Stimulated activated CD4-positive, alpha-beta T cell treated with anti-CD3 and anti-CD28 coated beads, Interleukin-4, amount 100 ng/mL, for 1 hour (primary cell): ENCODE measurements around the gene PLCL1.
"Not testable (repeated sequence)": the region's sequence is repeated elsewhere in the genome, so short reads cannot be mapped to it uniquely, and the experiment has no call there.

Experiments used
- DNase-seq: peaks from one replicate; pipeline ENCODE4 v3.0.0-alpha.2; 2020

Gene PLCL1

DNA sequence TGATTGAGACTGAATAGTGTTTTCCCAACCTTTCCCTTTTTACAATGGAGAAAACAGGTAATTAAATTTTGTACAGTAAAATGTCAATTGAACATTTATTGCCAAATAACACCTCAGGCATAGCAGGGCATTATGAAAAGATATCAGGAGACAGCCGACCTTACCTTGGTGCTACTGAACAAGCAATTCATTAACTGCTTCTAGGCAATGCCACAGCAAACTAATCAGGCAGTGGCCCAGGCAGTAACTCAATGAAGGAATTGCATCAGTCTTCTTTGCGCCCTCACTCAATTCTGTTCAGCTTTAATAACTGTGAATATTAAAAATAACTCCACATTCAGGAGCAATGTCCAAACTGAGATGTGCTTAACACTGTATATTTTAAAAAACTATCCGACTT lies 6.1 kb downstream of the PLCL1 start:
- no peak for DNase-seq

DNA sequence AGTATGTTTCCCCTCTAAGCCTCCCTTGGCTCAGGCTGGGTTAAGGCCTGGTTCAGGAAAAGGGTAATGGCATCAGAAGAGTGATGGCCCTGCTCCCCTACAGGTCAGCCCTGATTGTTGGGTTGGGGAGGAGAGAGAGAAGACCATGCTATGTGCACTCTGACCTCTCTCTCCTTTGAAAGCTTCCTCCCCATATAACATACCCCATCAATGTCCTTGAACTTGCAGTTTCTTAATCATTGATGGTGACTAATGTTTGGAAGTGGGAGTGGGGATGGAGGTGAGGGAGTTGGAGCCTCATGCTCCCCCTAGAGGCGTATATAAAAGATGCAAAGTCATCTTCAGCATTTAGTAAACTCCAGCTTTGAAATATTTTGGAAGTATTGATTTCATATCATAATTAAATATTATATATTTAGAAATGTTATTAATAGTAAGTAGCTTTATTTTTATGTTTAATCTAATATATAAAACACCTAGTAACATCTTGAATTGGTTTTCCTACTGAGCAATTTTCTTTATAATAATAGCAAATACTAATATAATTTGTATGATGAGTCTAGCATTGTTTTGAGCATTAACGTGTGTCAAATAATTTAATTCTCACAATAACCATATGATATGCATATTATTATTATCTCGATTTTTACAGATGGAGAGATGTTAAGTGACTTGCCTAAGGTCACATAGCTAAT lies 8.8 kb downstream of the PLCL1 start:
- no peak for DNase-seq

DNA sequence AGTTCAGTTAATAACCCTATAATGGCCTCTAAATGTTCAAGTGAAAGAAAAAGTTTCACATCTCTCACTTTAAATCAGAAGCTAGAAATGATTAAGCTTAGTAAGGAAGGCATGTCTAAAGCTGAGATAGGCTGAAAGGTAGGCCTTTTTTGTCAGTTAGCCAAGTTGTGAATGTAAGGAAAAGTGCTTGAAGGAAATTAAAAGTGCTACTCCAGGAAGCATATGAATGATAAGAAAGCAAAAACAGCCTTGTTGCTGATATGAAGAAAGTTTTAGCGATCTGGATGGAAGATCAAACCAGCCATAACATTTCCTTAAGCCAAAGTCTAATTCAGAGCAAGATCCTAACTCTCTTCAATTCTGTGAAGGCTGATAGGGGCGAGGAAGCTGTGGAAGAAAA lies 10.1 kb downstream of the PLCL1 start:
- DNase-seq: no peak

DNA sequence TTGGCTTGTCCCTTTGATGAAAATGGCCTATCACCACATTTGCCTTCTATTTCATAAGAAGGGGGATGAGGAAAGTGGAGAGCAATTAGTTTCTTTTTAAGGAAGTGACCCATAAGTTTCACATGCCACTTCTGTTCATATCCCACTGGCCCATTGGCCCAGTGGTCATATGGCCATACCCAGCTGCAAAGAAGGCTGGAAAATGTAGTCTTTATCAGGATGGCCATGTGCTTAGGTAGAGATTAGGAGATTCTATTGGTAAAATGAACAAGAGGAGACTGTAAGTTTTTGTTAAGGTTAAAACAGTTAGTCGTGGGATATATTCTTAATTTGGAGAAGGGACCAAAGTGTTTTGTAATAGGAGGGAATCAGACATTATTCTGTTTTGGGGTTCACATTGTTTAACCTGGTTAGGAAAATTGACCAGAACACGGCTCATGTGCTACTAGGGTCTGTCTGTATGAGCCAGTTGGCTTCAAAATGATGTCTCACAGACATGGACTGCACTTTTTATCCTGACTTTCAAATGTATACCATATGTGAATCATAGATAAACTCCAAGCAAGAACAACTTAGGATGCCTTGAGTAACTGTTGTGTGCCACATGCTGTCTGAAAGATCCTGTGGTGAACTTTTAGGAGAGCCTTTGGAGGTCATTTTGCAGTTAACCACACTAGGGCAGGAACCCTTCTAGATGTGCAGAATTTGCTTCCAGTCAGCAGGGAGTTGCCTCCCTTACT lies 17.3 kb downstream of the PLCL1 start:
- no peak for DNase-seq

DNA sequence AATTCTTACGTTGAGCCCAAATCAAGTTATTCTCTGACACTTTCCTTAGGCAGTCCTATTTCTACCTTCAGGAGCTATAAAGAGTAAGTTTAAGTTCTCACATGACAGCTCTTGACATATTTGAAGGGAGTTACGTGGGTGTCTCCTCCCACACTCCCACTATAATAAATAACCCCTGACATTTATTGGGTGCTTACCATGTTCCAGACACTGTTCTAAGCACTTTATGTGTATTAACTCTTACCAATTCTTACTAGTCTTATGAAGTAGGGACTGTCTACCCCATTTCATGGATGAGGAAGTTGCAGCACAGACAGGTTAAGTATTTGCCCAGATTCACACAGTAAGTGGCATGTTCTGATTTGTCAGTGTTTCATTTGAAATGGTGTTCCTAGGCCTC lies 17.9 kb downstream of the PLCL1 start:
- no peak for DNase-seq

DNA sequence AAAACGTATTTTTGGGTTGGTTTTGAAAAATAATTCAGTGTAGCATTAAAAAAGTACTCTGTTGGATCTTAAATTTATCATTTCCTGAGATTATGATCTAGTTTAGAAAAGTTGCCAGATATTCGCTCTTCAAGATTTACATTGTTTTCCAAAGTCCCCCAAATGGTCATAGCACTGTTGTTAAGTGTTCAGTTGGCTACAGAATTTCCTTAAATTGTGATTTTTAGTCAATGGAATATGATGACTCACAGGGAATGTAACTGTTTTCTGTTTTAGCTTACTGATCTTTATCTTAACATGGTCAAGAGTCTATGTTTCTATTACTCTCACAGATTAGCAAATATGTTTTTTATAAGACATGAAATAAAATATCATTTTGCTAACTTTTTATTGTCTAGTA lies 23.2 kb downstream of the PLCL1 start:
- no peak for DNase-seq

DNA sequence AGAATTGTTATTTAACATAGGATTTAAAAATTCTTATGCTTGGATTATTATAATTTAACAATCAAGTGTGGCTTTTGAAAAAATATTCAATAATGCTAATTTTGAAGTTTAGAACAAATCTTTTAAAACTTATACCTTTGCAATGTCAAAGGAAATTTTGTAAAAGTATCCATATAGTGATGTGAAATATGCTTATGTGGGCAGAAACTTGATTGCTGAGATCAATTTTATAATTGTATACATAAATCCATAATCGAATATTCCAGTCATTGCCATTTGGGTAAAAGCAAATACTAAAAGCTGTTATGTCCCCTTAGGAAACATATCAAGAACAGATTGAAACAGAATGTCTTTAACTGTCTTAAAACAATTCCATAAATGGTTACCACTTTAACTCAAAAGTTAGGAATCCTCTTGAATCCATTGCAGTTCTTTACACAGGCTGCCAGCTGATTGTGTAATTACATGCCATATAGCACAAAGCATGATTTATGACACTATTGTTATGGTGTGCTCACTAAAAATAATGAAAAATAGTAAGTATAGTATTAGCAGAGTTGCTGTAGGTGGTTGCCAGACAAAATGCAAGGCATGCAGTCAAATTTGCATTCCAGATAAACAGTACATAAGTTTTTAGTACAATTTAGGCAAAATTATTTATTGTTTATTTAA lies 24.2 kb downstream of the PLCL1 start:
- no peak for DNase-seq

DNA sequence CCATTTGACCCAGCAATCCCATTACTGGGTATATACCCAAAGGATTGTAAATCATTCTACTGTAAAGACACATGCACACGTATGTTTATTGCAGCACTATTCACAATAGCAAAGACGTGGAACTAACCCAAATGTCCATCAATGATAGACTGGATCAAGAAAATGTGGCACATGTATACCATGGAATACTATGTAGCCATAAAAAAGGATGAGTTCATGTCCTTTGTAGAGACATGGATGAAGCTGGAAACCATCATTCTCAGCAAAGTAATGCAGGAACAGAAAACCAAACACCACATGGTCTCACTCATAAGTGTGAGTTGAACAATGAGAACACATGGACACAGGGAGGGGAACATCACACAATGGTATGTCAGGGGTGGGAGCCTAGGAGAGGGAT lies 30.4 kb downstream of the PLCL1 start:
- not testable (repeated sequence) for DNase-seq

DNA sequence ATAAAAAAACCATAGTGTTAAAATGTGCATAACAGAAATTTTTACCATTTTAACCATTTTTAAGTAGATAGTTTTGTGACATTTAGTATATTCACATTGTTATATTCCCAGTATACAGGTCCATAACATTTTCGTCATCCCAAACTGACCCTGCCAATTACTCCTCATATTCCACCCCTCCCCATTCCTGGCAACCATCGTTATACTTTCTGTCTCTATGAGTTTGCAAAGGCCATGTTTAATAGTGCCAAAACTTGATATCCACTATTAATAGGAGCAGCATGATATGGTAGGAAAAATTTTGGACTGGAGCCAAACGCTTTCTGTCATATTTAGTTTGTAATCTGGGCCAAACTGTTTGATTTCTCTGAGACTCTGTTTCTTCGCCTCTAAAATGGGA lies 30.9 kb downstream of the PLCL1 start:
- DNase-seq: no peak

DNA sequence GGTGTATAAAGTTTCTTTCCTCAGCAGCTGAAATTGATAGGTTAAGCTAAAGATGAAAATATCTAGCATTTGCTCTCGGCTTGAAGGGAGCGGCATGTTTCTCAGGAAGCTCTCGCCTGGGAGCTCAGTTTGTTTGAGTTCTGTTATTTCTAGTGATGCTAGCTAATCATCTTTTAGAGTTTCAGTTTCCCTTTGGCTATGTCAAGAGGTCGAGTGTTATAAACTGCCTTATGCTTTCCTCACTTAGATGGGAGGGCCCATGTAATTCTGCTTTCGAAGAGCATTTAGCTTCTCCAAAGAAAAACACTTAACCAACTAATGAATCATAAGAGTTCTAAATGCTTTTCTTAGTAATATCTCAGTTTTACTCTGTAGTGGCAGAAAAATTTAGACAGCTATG lies 33.6 kb downstream of the PLCL1 start:
- no peak for DNase-seq

DNA sequence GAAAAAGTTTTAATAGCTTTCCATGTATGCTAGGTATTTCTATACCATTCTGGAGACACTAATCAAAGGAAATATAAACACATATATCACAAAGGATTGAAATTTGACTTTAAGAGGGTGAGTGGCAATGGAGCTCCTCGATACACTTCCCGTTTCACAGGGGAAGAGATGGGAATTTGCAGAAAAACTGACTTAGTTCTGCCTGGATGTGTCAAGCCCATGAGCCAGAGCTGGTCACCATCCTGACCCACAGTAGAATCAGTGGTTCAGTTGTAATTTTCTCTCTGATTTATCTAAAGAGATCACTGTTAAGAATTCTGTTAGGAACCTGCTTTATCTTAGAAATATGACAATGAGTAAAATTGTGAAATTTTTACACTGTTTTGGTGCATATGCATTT lies 34.2 kb downstream of the PLCL1 start:
- no peak for DNase-seq

DNA sequence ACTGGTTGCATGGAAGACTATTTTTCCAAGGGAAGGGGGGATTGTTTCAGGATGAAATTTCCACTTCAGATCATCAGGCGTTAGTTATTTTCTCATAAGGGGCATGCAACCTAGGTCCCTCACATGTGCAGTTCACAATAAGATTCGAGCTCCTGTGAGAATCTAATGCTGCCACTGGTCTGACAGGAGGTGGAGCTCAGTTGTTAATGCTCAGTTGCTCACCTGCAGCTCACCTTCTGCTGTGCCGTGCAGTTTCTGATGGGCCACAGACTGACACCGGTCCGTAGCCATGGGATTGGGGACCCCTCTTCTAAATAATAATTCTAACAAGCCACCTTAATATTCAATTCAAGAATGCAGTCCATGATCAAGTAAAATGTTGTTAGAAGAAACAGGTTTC lies 34.9 kb downstream of the PLCL1 start:
- DNase-seq: no peak

DNA sequence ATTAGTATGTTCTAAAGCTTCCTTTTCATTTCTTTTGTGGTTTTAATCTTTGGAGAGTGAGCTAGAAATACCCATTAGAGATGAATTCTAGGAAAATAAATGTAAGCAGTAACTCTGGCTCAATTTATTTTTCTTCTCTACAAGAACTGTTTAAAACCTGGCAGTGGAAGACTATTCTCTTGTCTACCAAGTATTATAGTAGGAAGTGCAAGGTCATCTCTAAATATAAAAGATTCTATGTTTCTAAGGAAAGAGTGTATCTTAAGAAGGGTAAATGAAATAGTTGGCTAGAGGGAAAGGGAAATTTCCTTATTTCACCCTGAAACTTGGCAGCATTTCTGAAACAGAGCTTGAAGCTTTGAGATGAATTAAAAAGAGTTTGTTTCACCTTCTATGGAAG lies 35.5 kb downstream of the PLCL1 start:
- no peak for DNase-seq

DNA sequence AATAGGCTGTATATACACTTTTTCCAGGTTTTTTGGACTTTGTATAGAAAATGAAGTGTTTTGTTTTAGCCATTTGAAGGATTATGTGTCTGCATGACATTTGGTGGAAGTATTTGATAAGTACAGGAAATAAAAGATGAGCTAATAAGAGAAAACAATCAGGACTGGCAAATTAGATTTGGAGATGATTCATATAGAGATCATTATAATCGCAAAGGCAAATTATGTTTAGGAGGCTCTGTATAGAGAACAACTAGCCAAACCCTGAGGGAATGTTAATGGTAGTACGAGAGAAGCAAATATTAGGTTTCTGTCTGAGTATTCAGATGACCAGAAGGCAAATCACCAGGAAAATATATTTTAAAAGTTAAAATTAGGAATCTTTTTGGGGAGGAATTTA lies 41.7 kb downstream of the PLCL1 start:
- DNase-seq: no peak

DNA sequence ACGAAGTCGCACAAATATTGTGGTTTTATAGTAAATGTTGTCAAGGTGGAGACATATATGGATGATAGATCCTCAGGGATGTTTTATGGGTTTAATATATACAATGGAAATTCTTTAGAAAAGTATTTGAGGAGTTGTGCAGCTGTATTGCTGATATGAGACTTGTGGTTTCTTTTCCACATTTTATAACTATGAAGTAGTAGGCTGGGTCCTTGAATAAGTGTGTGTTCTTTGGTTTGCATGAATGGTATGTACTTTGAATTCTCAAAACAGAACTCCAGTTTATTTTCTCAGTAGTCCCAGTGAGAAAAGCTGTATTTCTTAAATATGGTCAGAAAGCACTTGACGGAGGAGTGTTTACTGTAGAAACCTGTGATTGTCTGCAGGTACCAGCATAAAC lies 42.4 kb downstream of the PLCL1 start:
- DNase-seq: no peak

DNA sequence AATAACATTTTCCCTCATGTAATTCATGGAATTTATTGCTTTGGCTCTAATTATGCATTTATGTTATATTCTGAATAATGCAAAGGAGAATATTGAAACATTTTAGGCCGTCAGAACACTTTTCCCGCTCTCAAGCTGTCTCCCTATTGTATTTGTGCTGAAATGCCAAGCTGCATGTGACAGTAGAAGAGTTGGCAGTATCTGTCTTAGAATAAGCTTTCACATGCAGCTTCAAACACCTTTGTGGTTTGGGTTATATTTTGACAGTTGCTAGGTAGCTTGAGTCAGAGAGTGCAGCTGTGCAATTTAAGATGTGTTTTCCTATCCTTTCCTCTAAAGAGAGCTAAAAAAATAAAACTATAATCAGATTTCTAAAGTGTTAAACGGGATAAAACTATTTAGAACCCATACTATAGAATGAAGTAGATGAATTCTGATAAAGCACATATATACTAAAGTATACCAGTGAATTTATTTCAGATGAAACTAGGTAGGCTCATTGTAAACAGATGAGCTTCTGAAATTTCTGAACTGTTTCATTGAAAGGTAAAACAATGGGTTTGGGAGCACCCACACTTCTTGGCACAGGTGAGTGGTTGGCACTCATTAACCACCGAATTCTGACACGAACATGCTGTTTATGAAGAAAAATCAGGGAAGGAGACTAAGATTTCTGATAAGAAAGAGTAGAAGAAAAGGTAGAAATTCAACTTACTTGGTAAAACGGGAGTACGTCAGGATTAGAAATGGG lies 43.4 kb downstream of the PLCL1 start:
- DNase-seq: no peak

DNA sequence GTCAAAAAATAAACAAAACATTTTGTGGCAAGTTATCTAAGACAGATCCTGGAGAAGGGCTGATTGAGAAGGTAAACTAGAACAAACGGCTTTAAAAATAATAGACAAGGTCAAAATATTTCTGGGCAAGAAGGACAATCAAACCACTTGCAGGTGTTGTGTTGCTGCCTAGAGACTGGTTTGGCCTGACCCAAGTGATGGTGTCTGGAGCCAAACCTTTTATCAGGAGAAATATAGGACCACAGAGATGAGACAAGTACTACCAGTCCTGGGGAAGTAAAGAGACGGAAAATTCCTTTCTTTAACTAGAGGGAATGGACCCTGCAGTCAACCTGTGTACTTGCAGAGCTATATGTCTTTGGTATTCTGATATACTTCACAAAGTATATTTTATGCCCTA lies 44.2 kb downstream of the PLCL1 start:
- DNase-seq: no peak

DNA sequence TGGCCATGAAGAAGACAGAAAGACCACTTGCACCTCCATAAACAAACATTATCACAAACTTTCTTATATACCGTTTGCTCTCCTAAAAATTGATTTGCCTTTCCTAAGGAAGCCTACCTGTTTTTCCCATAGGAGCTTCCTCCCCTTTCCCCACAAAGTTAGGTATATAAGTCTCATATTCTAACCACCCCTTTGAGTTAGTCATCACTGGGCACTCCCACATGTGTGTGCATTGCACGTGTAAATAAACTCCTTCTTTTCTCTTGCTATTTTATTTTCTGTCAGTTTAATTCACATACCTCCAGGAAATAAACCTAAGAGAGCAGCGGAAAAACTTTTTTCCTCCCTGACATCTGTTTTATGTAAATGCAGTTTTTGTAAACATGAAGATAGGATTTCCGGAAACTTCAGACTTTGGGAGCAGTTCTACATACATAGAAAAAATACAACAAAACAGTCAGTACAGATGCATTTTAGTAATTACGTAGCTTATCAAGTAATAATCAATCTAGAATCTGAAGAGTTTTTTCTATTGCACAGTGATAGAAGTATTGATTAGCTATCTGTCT lies 46.6 kb downstream of the PLCL1 start:
- no peak for DNase-seq

DNA sequence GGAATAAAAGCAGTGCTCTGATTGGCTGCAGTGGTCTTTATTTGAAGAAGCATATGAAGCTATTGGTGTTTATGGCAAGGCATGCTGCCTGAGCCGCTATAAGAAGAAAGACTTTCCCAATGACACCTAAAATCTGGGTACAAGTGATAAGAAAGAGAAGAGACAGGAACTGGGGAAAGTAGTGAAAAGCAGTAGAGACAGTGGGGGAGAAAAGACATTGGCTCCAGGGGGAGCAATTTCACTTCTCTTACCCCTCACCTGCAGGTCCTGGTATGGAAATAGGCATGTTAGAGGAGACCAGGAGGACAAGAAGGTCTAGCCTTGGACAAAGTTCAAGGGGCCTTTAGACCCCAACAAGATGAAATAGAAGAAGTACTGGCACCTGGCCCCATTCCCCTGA lies 47.1 kb downstream of the PLCL1 start:
- DNase-seq: no peak

DNA sequence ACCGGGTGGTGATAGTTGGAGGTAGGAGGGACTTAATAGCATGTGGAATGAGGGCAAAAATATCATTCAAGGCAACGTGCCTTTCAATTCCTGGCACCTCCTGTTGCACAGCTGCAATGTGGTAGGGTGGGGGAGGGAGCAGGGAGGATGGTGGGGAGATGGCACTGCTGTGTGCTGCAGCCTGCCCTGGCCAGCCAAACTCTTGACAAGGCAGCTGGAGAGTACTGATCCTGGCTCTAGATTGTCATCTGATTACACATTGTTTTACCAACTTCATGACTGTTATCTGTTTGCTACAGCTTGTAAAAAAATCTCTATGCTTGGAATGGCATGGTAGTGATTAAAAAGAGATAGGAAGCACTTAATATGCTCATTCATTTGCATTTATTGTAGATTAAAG lies 47.7 kb downstream of the PLCL1 start:
- DNase-seq: no peak

DNA sequence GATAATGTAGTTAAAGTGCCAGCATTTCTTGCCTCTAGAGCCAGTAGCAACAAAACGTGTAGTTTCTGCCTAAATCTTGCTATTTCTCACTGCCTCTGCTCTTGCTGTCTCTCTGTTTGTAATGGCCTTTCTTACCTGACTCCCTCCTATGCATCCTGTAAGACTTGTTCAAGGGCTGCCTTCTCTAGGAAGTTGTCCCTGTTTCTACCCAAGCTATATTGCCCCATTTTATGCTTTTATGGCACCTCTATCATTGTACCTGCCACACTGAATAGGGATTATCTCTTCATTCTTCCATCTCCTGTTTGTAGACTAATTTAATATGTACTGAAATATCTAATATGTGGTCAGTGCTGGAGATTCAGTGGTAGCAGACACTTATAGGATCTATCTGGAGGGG lies 49.2 kb downstream of the PLCL1 start:
- no peak for DNase-seq

DNA sequence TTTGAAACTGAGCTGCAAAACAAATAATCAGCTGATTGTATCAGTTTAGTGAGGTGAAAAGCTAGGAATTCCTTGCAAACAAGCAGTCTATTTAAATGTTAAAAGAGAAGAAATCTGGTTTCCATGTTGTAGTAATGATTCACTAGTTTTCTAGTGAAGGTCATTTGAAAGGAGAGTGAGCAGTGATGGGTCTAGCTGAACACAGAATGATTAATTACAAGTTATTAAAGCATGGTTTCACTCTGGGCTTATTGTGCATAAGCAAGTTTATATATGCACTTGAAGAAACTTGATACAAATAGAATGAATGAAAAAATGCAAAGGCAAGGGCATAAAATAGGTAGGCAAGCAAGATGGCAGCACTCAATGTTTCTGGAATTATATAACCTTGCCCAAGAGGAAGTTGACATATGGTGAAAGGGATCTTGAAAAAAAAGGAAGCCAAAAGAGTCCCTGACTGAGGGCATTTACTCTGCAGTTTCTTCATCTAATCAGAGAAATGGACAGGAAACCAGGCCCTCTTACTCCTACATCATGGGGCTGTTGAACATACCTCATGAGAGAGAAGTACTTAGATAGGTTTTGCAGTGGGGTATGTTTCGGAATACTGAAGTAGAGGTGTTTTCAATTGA lies 53.2 kb downstream of the PLCL1 start:
- DNase-seq: no peak
